Memory B cell (primary cell): Measurements from ENCODE around the gene AP1AR.
"Not testable (repeated sequence)": the region's sequence is repeated elsewhere in the genome, so short reads cannot be mapped to it uniquely, and the experiment has no call there.

Experiments used
- ATAC-seq: fragments of 150-1000 bp; cut with Tn5 transposase; 2 replicates; pipeline ENCODE4 v1.10.0; 2021; ENCODE audit warnings: low read depth, mild to moderate bottlenecking, moderate library complexity
- DNase-seq, 2 donors: peaks; one replicate each; pipeline ENCODE4 v3.0.0; 2022; ENCODE audit warnings: low spot score in 2 of 2
- H3K27ac Mint-ChIP-seq: one replicate; pipeline ENCODE4 v1.8.0; 2022; ENCODE audit warnings: mild to moderate bottlenecking, moderate library complexity, mixed read lengths
- H3K27me3 Mint-ChIP-seq: one replicate; pipeline ENCODE4 v1.8.0; 2022; ENCODE audit warnings: mixed read lengths
- H3K36me3 Mint-ChIP-seq: one replicate; pipeline ENCODE4 v1.8.0; 2022; ENCODE audit warnings: mild to moderate bottlenecking, mixed read lengths
- H3K4me1 Mint-ChIP-seq: one replicate; pipeline ENCODE4 v1.8.0; 2022; ENCODE audit warnings: mixed read lengths
- H3K4me3 Mint-ChIP-seq: one replicate; pipeline ENCODE4 v1.8.0; 2022; ENCODE audit warnings: mild to moderate bottlenecking, moderate library complexity, mixed read lengths
- H3K9me3 Mint-ChIP-seq: one replicate; pipeline ENCODE4 v1.8.0; 2022; ENCODE audit warnings: mixed read lengths

AP1AR gene

GRCh38 chr4:112296949-112297880, 65.6 kb downstream of the AP1AR start, which contains the start of gene ALPK1:
Gene ALPK1 (plus strand): TSS chr4:112297369.
- H3K36me3 Mint-ChIP-seq: peaks cover 2% of the 10 kb centered on the region
- DNase-seq (no peak), ATAC-seq (peak; percentile 98)
- H3K4me1 Mint-ChIP-seq: peaks cover 11% of the 10 kb centered on the region
- peak within 1 kb of the TSS; percentile 82 for H3K27ac Mint-ChIP-seq
- H3K9me3 Mint-ChIP-seq: peaks cover 2% of the 10 kb centered on the region
- peak within 1 kb of the TSS; percentile 81 for H3K4me3 Mint-ChIP-seq
- H3K27me3 Mint-ChIP-seq: no peaks in the 10 kb centered on the region

- no peaks in the 10 kb centered on the region for H3K36me3 Mint-ChIP-seq
- H3K4me1 Mint-ChIP-seq: peaks cover 9% of the 10 kb centered on the region
- ATAC-seq: no peak
- no peak overlapping the region for H3K4me3 Mint-ChIP-seq
- no peak overlapping the region for H3K27ac Mint-ChIP-seq
- H3K9me3 Mint-ChIP-seq: no peaks in the 10 kb centered on the region
- DNase-seq: no peak
- H3K27me3 Mint-ChIP-seq: no peaks in the 10 kb centered on the region
Observed at GRCh38 chr4:112299721-112300120, 68.1 kb downstream of the AP1AR start.

GRCh38 chr4:112302320-112303274, 71.0 kb downstream of the AP1AR start:
- DNase-seq (no peak), ATAC-seq (peak; percentile 62)
- Mint-ChIP-seq H3K4me3 (no peak overlapping the region), H3K9me3 (no peaks in the 10 kb centered on the region), H3K27me3 (no peaks in the 10 kb centered on the region), H3K27ac (no peak overlapping the region), H3K4me1 (peaks cover 14% of the 10 kb centered on the region), H3K36me3 (peaks cover 4% of the 10 kb centered on the region)

GRCh38 chr4:112305477-112305876, 73.9 kb downstream of the AP1AR start:
- not testable (repeated sequence) for H3K4me3 Mint-ChIP-seq, H3K36me3 Mint-ChIP-seq, H3K27ac Mint-ChIP-seq, H3K9me3 Mint-ChIP-seq, ATAC-seq, H3K27me3 Mint-ChIP-seq, DNase-seq
- H3K4me1 Mint-ChIP-seq: peaks cover 14% of the 10 kb centered on the region

- H3K9me3 Mint-ChIP-seq, H3K36me3 Mint-ChIP-seq, H3K27me3 Mint-ChIP-seq, ATAC-seq, H3K4me3 Mint-ChIP-seq, DNase-seq, H3K27ac Mint-ChIP-seq: not testable (repeated sequence)
- H3K4me1 Mint-ChIP-seq: peaks cover 20% of the 10 kb centered on the region
Observed at GRCh38 chr4:112309263-112309791, 77.7 kb downstream of the AP1AR start.

- H3K27me3 Mint-ChIP-seq: no peaks in the 10 kb centered on the region
- ATAC-seq (no peak), DNase-seq (no peak)
- no peaks in the 10 kb centered on the region for H3K9me3 Mint-ChIP-seq
- peak overlapping the region; percentile 60 for H3K4me3 Mint-ChIP-seq
- H3K27ac Mint-ChIP-seq: no peak overlapping the region
- peaks cover 9% of the 10 kb centered on the region for H3K36me3 Mint-ChIP-seq
- H3K4me1 Mint-ChIP-seq: peaks cover 25% of the 10 kb centered on the region
Observed at GRCh38 chr4:112311516-112311915, 79.9 kb downstream of the AP1AR start.

GRCh38 chr4:112312610-112313239, 81.1 kb downstream of the AP1AR start:
- Mint-ChIP-seq H3K4me1 (peaks cover 21% of the 10 kb centered on the region), H3K9me3 (no peaks in the 10 kb centered on the region), H3K4me3 (no peak overlapping the region), H3K27me3 (no peaks in the 10 kb centered on the region), H3K36me3 (peaks cover 7% of the 10 kb centered on the region), H3K27ac (no peak overlapping the region)
- peak; percentile 81 for ATAC-seq
- DNase-seq: no peak

- DNase-seq: no peak
- no peaks in the 10 kb centered on the region for H3K27me3 Mint-ChIP-seq
- H3K9me3 Mint-ChIP-seq: no peaks in the 10 kb centered on the region
- peak; percentile 17 for ATAC-seq
- H3K4me3 Mint-ChIP-seq: peak overlapping the region; percentile 25
- peak overlapping the region; percentile 43 for H3K27ac Mint-ChIP-seq
- H3K4me1 Mint-ChIP-seq: peaks cover 21% of the 10 kb centered on the region
- H3K36me3 Mint-ChIP-seq: peaks cover 9% of the 10 kb centered on the region
Observed at GRCh38 chr4:112315446-112315845, 83.9 kb downstream of the AP1AR start.

- Mint-ChIP-seq H3K36me3 (peaks cover 11% of the 10 kb centered on the region), H3K27ac (no peak overlapping the region), H3K9me3 (no peaks in the 10 kb centered on the region), H3K4me3 (no peak overlapping the region), H3K27me3 (no peaks in the 10 kb centered on the region), H3K4me1 (peaks cover 19% of the 10 kb centered on the region)
- ATAC-seq (no peak), DNase-seq (no peak)
Observed at GRCh38 chr4:112316360-112316759, 84.8 kb downstream of the AP1AR start.

- Mint-ChIP-seq H3K36me3 (peaks cover 11% of the 10 kb centered on the region), H3K27ac (no peak overlapping the region), H3K4me1 (peaks cover 17% of the 10 kb centered on the region), H3K27me3 (no peaks in the 10 kb centered on the region), H3K9me3 (no peaks in the 10 kb centered on the region), H3K4me3 (no peak overlapping the region)
- ATAC-seq: no peak
- DNase-seq: no peak
Observed at GRCh38 chr4:112318239-112319142, 86.9 kb downstream of the AP1AR start.
